ENCODE data around the gene AGBL4.

DNA sequence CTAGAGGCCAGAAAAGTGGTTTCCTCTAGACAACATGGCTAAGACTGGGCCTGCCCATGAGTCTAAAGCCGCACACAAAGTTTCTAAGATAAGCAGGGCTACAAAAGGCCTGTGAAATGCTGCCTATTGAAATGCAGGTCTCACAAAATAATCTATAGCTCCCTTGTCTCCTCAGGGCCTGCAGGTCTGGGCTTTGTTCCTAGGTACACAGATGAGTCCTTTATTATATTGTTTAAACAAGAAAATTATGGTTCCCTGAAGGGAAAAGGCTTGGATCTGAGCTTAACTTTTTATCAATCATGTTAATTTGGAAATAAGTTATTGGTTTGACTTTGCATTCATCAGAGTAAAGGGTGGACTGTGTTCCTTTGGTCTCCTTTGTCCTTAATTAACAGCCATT lies 833.6 kb downstream of the AGBL4 start:
- TF ChIP-seq, protein P1, sequence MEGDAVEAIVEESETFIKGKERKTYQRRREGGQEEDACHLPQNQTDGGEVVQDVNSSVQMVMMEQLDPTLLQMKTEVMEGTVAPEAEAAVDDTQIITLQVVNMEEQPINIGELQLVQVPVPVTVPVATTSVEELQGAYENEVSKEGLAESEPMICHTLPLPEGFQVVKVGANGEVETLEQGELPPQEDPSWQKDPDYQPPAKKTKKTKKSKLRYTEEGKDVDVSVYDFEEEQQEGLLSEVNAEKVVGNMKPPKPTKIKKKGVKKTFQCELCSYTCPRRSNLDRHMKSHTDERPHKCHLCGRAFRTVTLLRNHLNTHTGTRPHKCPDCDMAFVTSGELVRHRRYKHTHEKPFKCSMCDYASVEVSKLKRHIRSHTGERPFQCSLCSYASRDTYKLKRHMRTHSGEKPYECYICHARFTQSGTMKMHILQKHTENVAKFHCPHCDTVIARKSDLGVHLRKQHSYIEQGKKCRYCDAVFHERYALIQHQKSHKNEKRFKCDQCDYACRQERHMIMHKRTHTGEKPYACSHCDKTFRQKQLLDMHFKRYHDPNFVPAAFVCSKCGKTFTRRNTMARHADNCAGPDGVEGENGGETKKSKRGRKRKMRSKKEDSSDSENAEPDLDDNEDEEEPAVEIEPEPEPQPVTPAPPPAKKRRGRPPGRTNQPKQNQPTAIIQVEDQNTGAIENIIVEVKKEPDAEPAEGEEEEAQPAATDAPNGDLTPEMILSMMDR (IDR thresholded peaks at IDR 0.05; ENCODE audit: borderline replicate concordance, extremely low read depth, low read length, poor library complexity, severe bottlenecking): no peak
- TF ChIP-seq EZH2 (IDR thresholded peaks at IDR 0.05; ENCODE audit: borderline replicate concordance, low read depth, low read length, severe bottlenecking): no peak
